ENCODE measurements around the gene SLC10A1. TPM values are rescaled to one million over a fixed set of nuclear protein-coding genes. Genes with fewer than 3 reads are reported as not detected.

SLC10A1 gene
- total and polyA plus RNA-seq, 2 donors (not counting 1 experiment from before 2014, with no cell fraction given): not detected

DNA sequence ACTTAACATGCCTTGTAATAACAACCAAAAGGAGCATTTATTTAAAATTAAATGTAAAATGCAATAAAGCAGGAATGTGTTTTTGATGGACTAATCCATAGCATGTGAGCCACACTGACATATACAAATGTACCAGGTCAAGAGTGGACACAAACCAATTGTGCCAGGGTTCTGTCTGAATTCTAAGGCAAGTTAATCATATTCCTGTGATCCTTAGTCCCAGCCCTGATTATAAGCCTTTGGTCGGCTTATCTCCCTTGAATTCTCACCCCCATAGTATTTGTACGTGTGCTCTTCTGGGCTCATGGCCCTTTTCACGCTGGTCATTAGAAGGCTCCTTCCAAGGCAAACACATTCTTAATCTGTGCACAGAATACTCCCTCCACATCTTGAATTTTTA is 40.7 kb downstream of the SLC10A1 start:
- DNase-seq: no peak
- peaks cover 7% of the 10 kb centered on the region for H3K4me1 Mint-ChIP-seq
- WGBS (ENCODE audit: insufficient coverage): 83% methylated on average over 3 of the region's 3 CpGs
- H3K4me3 Mint-ChIP-seq: no peak overlapping the region
- no peaks in the 10 kb centered on the region for H3K9me3 Mint-ChIP-seq (ENCODE audit: insufficient read depth)
- Histone ChIP-seq H3K4me1 (ENCODE audit: control insufficient read depth in 2 of 2, insufficient read depth in 2 of 2, low read length in 2 of 2) (no peaks in the 10 kb centered on the region), H2AFZ (ENCODE audit: insufficient read depth, low read depth, low read length, poor library complexity, severe bottlenecking) (no peak overlapping the region), H3K9me3 (ENCODE audit: control extremely low read depth in 1 of 3, control insufficient read depth in 2 of 3, insufficient read depth in 1 of 3, low read length in 2 of 3) (no peaks in the 10 kb centered on the region), H3K79me2 (ENCODE audit: control insufficient read depth, insufficient read depth, low read length) (no peaks in the 10 kb centered on the region), H4K20me1 (ENCODE audit: control insufficient read depth, insufficient read depth, low read length, poor library complexity, severe bottlenecking) (no peaks in the 10 kb centered on the region), H3K27me3 (replicated peaks in 1 of 4; ENCODE audit: control extremely low read depth in 1 of 4, control insufficient read depth in 3 of 4, insufficient read depth in 4 of 4, low read length in 3 of 4) (no peaks in the 10 kb centered on the region), H3K4me3 (ENCODE audit: control extremely low read depth in 1 of 5, extremely low read depth in 1 of 5, insufficient read depth in 1 of 5, low read depth in 2 of 5, low read length in 4 of 5) (no peak overlapping the region), H3K36me3 (replicated peaks in 1 of 2; ENCODE audit: control extremely low read depth in 1 of 2, control insufficient read depth in 1 of 2, extremely low read depth in 1 of 2, insufficient read depth in 2 of 2, low read length in 1 of 2) (no peaks in the 10 kb centered on the region), H3K27ac (ENCODE audit: low read length in 2 of 2) (no peak overlapping the region), H3K9ac (ENCODE audit: low read length) (no peak overlapping the region), H3K4me2 (replicated peaks; ENCODE audit: low read depth, low read length, poor library complexity, severe bottlenecking) (no peak overlapping the region)
- CTCF ChIA-PET: no interaction called here
- no peak for TF ChIP-seq EZH2 (IDR thresholded peaks at IDR 0.05; ENCODE audit: borderline replicate concordance, insufficient read depth, low read depth, low read length, poor library complexity, severe bottlenecking)
- TF ChIP-seq, protein P1, sequence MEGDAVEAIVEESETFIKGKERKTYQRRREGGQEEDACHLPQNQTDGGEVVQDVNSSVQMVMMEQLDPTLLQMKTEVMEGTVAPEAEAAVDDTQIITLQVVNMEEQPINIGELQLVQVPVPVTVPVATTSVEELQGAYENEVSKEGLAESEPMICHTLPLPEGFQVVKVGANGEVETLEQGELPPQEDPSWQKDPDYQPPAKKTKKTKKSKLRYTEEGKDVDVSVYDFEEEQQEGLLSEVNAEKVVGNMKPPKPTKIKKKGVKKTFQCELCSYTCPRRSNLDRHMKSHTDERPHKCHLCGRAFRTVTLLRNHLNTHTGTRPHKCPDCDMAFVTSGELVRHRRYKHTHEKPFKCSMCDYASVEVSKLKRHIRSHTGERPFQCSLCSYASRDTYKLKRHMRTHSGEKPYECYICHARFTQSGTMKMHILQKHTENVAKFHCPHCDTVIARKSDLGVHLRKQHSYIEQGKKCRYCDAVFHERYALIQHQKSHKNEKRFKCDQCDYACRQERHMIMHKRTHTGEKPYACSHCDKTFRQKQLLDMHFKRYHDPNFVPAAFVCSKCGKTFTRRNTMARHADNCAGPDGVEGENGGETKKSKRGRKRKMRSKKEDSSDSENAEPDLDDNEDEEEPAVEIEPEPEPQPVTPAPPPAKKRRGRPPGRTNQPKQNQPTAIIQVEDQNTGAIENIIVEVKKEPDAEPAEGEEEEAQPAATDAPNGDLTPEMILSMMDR (IDR thresholded peaks at IDR 0.05): no peak
- no peak for ATAC-seq (ENCODE audit: low read depth)
- POLR2A ChIA-PET: no interaction called here
- H3K27ac Mint-ChIP-seq: no peak overlapping the region
- intact Hi-C loops (cut with micrococcal nuclease): no loop called here
- no peaks in the 10 kb centered on the region for H3K27me3 Mint-ChIP-seq

DNA sequence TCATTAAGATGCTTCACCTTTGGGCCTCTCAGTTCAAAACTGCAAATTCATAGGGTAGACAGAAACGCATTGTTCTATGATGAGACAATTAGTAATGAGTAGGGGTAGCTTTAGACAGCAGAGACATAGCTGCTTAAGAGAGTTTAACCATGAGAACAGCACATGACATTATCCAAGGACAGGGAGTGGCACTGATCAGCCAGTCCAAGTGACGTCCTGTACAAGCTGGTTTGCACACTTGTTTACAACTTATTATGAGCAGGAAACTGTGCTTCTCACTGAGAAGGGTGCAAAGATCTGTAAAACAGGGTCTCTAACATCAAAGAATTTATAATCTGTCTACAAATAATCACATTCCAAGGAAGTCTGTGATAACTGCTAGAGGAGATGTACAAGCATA is 41.3 kb downstream of the SLC10A1 start:
- Histone ChIP-seq H3K79me2 (ENCODE audit: control insufficient read depth, insufficient read depth, low read length) (no peaks in the 10 kb centered on the region), H3K27ac (ENCODE audit: low read length in 2 of 2) (no peak overlapping the region), H3K9me3 (ENCODE audit: control extremely low read depth in 1 of 3, control insufficient read depth in 2 of 3, insufficient read depth in 1 of 3, low read length in 2 of 3) (no peaks in the 10 kb centered on the region), H4K20me1 (ENCODE audit: control insufficient read depth, insufficient read depth, low read length, poor library complexity, severe bottlenecking) (no peaks in the 10 kb centered on the region), H3K4me2 (replicated peaks; ENCODE audit: low read depth, low read length, poor library complexity, severe bottlenecking) (no peak overlapping the region), H3K9ac (ENCODE audit: low read length) (no peak overlapping the region), H3K4me3 (ENCODE audit: control extremely low read depth in 1 of 5, extremely low read depth in 1 of 5, insufficient read depth in 1 of 5, low read depth in 2 of 5, low read length in 4 of 5) (no peak overlapping the region), H3K4me1 (ENCODE audit: control insufficient read depth in 2 of 2, insufficient read depth in 2 of 2, low read length in 2 of 2) (no peaks in the 10 kb centered on the region), H3K36me3 (replicated peaks in 1 of 2; ENCODE audit: control extremely low read depth in 1 of 2, control insufficient read depth in 1 of 2, extremely low read depth in 1 of 2, insufficient read depth in 2 of 2, low read length in 1 of 2) (no peaks in the 10 kb centered on the region), H2AFZ (ENCODE audit: insufficient read depth, low read depth, low read length, poor library complexity, severe bottlenecking) (no peak overlapping the region), H3K27me3 (replicated peaks in 1 of 4; ENCODE audit: control extremely low read depth in 1 of 4, control insufficient read depth in 3 of 4, insufficient read depth in 4 of 4, low read length in 3 of 4) (no peaks in the 10 kb centered on the region)
- H3K27ac Mint-ChIP-seq: no peak overlapping the region
- POLR2A ChIA-PET: no interaction called here
- CTCF ChIA-PET: no interaction called here
- H3K27me3 Mint-ChIP-seq: no peaks in the 10 kb centered on the region
- DNase-seq: no peak
- no peak for TF ChIP-seq EZH2 (IDR thresholded peaks at IDR 0.05; ENCODE audit: borderline replicate concordance, insufficient read depth, low read depth, low read length, poor library complexity, severe bottlenecking)
- TF ChIP-seq, protein P1 (IDR thresholded peaks at IDR 0.05): no peak
- H3K9me3 Mint-ChIP-seq (ENCODE audit: insufficient read depth): no peaks in the 10 kb centered on the region
- 100% methylated on average over 1 of the region's 2 CpGs for WGBS (ENCODE audit: insufficient coverage)
- H3K4me1 Mint-ChIP-seq: peaks cover 7% of the 10 kb centered on the region
- intact Hi-C loops (cut with micrococcal nuclease): no loop called here
- H3K4me3 Mint-ChIP-seq: no peak overlapping the region
- no peak for ATAC-seq (ENCODE audit: low read depth)
